KMS-11 (cell line): Measurements from ENCODE around the gene TBX21.

ENCODE experiments used
- H2AFZ ChIP-seq: fragments of 200-600 bp; sonication (generic); 2 replicates; pipeline ENCODE4 v1.6.1; 2016; ENCODE audit warnings: antibody characterized with exemption, mixed run types, low read depth
- H3K27ac ChIP-seq: fragments of 200-600 bp; sonication (generic); 2 replicates; pipeline ENCODE4 v1.6.1; 2016; ENCODE audit warnings: mild to moderate bottlenecking, mixed run types
- H3K27me3 ChIP-seq: fragments of 200-600 bp; sonication (generic); 2 replicates; pipeline ENCODE4 v1.6.1; 2017; ENCODE audit warnings: mild to moderate bottlenecking, low read depth, mixed run types, moderate library complexity; ENCODE audit not compliant: insufficient read depth
- H3K36me3 ChIP-seq: fragments of 200-600 bp; sonication (generic); 2 replicates; pipeline ENCODE4 v1.6.1; 2017; ENCODE audit warnings: mild to moderate bottlenecking, mixed run types; ENCODE audit not compliant: insufficient read depth
- H3K4me1 ChIP-seq: fragments of 200-600 bp; sonication (generic); 2 replicates; pipeline ENCODE4 v1.6.1; 2016; ENCODE audit warnings: mild to moderate bottlenecking, low read depth, mixed run types; ENCODE audit not compliant: poor library complexity, severe bottlenecking
- H3K4me2 ChIP-seq: fragments of 200-600 bp; sonication (generic); 2 replicates; pipeline ENCODE4 v1.7.0; 2016; ENCODE audit warnings: mild to moderate bottlenecking, mixed run types
- H3K4me3 ChIP-seq: fragments of 200-600 bp; sonication (generic); IDR thresholded peaks from 2 replicates; pipeline ENCODE4 v1.6.1; 2017; ENCODE audit warnings: low read depth, low read length, mixed read lengths; ENCODE audit not compliant: insufficient read depth
- H3K79me2 ChIP-seq: fragments of 200-600 bp; sonication (generic); 2 replicates; pipeline ENCODE4 v1.6.1; 2016; ENCODE audit warnings: low read depth, mixed run types; ENCODE audit not compliant: insufficient read depth
- H3K9ac ChIP-seq: fragments of 200-600 bp; sonication (generic); 2 replicates; pipeline ENCODE4 v1.6.1; 2016; ENCODE audit warnings: mild to moderate bottlenecking, mixed run types
- H4K20me1 ChIP-seq: fragments of 200-600 bp; sonication (generic); 2 replicates; pipeline ENCODE4 v1.6.1; 2016; ENCODE audit warnings: mild to moderate bottlenecking, mixed run types; ENCODE audit not compliant: insufficient read depth
- CTCF ChIP-seq: fragments of 200-600 bp; sonication (generic); conservative IDR thresholded peaks from 2 replicates; pipeline ENCODE4 v1.6.1; 2017; ENCODE audit warnings: low read depth, mild to moderate bottlenecking, antibody characterized with exemption, low read length, moderate library complexity, mixed read lengths

Gene TBX21

GRCh38 chr17:47704116-47704515, 28.9 kb upstream of the TBX21 start:
- no peaks in the 10 kb centered on the region for H3K27me3 ChIP-seq
- no peak overlapping the region for H2AFZ ChIP-seq
- H3K4me3 ChIP-seq = no peak overlapping the region
- no peak overlapping the region for H3K4me2 ChIP-seq
- H3K36me3 ChIP-seq = no peaks in the 10 kb centered on the region
- H3K4me1 ChIP-seq = peaks cover 28% of the 10 kb centered on the region
- no peak overlapping the region for H3K9ac ChIP-seq
- H4K20me1 ChIP-seq = no peaks in the 10 kb centered on the region
- TF ChIP-seq CTCF = no peak
- no peaks in the 10 kb centered on the region for H3K79me2 ChIP-seq
- H3K27ac ChIP-seq = no peak overlapping the region

- H3K9ac ChIP-seq = no peak overlapping the region
- H3K4me3 ChIP-seq = no peak overlapping the region
- H3K4me2 ChIP-seq = no peak overlapping the region
- no peaks in the 10 kb centered on the region for H3K79me2 ChIP-seq
- H3K36me3 ChIP-seq = no peaks in the 10 kb centered on the region
- H3K27me3 ChIP-seq = no peaks in the 10 kb centered on the region
- no peak for TF ChIP-seq CTCF
- no peak overlapping the region for H2AFZ ChIP-seq
- H3K4me1 ChIP-seq = peaks cover 28% of the 10 kb centered on the region
- H4K20me1 ChIP-seq = no peaks in the 10 kb centered on the region
- H3K27ac ChIP-seq = no peak overlapping the region
These were observed 28.3 kb upstream of the TBX21 start for GRCh38 chr17:47704736-47705135.

GRCh38 chr17:47705536-47706530, 27.2 kb upstream of the TBX21 start:
- Histone ChIP-seq H3K27ac (no peak overlapping the region), H3K4me1 (peaks cover 28% of the 10 kb centered on the region), H3K36me3 (no peaks in the 10 kb centered on the region), H3K4me2 (peak overlapping the region; percentile 54; the same call in 1 of the 2 replicates), H2AFZ (no peak overlapping the region), H3K9ac (no peak overlapping the region; the same call in 1 of the 2 replicates), H4K20me1 (no peaks in the 10 kb centered on the region), H3K79me2 (no peaks in the 10 kb centered on the region), H3K27me3 (no peaks in the 10 kb centered on the region), H3K4me3 (no peak overlapping the region)
- TF ChIP-seq CTCF = no peak

DNA sequence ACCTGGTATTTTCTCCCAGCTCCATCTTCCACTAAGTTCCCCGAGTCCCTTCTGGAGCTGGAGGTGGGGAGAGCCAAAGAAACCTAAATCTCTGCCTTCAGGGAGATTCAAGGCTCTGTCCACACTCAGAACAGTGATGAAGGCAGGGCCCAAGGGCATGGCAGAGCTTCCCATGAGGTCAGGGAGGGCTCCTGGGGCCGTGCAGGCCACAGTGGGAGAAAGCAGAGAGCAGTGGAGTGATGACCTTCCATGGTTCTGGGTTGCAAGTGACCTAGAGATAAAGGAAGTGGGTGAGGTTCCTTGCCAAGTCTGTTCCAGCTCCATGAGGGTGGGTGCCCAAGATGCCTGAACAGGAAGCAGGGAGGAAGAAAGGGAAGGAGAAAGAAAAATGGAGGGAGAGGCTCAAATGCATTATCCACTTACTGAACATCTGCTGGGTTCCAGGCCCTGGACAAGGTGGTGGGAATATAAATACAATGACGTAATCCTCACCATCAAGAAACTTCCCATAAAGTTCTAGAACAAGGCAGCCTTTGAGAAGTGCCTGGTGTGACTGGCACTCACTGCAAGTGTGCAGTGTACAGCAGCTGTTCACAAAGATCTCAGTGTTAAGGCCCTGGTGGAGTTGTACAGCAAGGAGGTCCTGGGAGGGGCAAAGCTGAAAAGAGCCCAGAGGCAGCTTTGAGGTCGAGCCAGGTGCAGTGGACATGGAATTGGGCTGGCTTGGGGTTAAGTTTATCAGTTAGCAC, 25.8 kb upstream of the TBX21 start:
- no peak overlapping the region for H3K4me3 ChIP-seq
- no peak for TF ChIP-seq CTCF
- H3K79me2 ChIP-seq = no peaks in the 10 kb centered on the region
- no peak overlapping the region for H3K9ac ChIP-seq
- peak overlapping the region; percentile 54 for H3K4me2 ChIP-seq
- H3K4me1 ChIP-seq = peaks cover 28% of the 10 kb centered on the region
- H3K36me3 ChIP-seq = no peaks in the 10 kb centered on the region
- H4K20me1 ChIP-seq = no peaks in the 10 kb centered on the region
- no peak overlapping the region for H3K27ac ChIP-seq
- H2AFZ ChIP-seq = no peak overlapping the region
- H3K27me3 ChIP-seq = no peaks in the 10 kb centered on the region
